Cardiac fibroblast (primary cell): ENCODE data around the gene ARMC7.
"Not testable (repeated sequence)": the region's sequence is repeated elsewhere in the genome, so short reads cannot be mapped to it uniquely, and the experiment has no call there.

Source experiments
- DNase-seq, 2 donors: peaks; one replicate each; pipeline versions ENCODE4 v3.0.0 to v3.0.0-alpha.2; 2010; ENCODE audit warnings: low read depth in 2 of 2
- H3K4me3 ChIP-seq, 2 donors: replicated peaks in 1 of 2; 1 replicate in 1 of 2; 2 replicates in 1 of 2; pipeline ENCODE4 v1.5.1; 2011; ENCODE audit warnings: low read depth in 2 of 2, low read length in 2 of 2, mild to moderate bottlenecking in 2 of 2, moderate library complexity in 1 of 2
- CTCF ChIP-seq: IDR thresholded peaks from one replicate; pipeline ENCODE4 v1.5.1; 2011; ENCODE audit warnings: low read depth, mild to moderate bottlenecking, low read length, inconsistent platforms

The ARMC7 gene

GRCh38 chr17:75130632-75131277 is 21.0 kb downstream of the ARMC7 start:
- H3K4me3 ChIP-seq: peak overlapping the region; percentile 70 to 73
- peak; percentile 63 for TF ChIP-seq CTCF
- peak; percentile 59 to 66 for DNase-seq

- TF ChIP-seq CTCF: peak; percentile 34
- H3K4me3 ChIP-seq: peak within 1 kb of the TSS; percentile 70 to 73
These were observed 21.7 kb downstream of the ARMC7 start, which contains the start of gene NT5C for GRCh38 chr17:75131278-75132017. Gene NT5C (minus strand): TSS chr17:75131742. CDS start chr17:75131707, 35 bp downstream.

GRCh38 chr17:75132018-75133000 is 22.5 kb downstream of the ARMC7 start:
- DNase-seq: not testable (repeated sequence)
- H3K4me3 ChIP-seq: peak overlapping the region; percentile 70 to 73

More at GRCh38 chr17:75131278-75132017, 21.7 kb downstream of the ARMC7 start, which contains the start of gene NT5C:
- peak; percentile 71 to 84 for DNase-seq

- H3K4me3 ChIP-seq: no peak overlapping the region
- no peak for DNase-seq
- no peak for TF ChIP-seq CTCF
These were observed 23.2 kb downstream of the ARMC7 start for GRCh38 chr17:75133001-75133400.

GRCh38 chr17:75133607-75134347 is 24.0 kb downstream of the ARMC7 start:
- H3K4me3 ChIP-seq, DNase-seq: not testable (repeated sequence)

GRCh38 chr17:75135452-75135851 is 25.7 kb downstream of the ARMC7 start:
- no peak overlapping the region for H3K4me3 ChIP-seq
- no peak for TF ChIP-seq CTCF
- no peak for DNase-seq

- TF ChIP-seq CTCF: no peak
- H3K4me3 ChIP-seq: no peak overlapping the region
- DNase-seq: no peak
These were observed 26.2 kb downstream of the ARMC7 start for GRCh38 chr17:75135946-75136345.

- not testable (repeated sequence) for H3K4me3 ChIP-seq, DNase-seq
These were observed 28.0 kb downstream of the ARMC7 start for GRCh38 chr17:75137762-75138161.
